Rectal smooth muscle tissue (tissue), 1 donor: ENCODE results near the gene CELA2A.
A peak's percentile ranks its signal among the peaks of the same experiment; 100 is the strongest.

ENCODE experiments used
- H3K27ac ChIP-seq: one replicate; pipeline ENCODE4 v1.7.0; 2013; ENCODE audit warnings: low read depth, low read length, inconsistent platforms
- H3K27me3 ChIP-seq: one replicate; pipeline ENCODE4 v1.7.0; 2013; ENCODE audit warnings: low read length; ENCODE audit not compliant: control insufficient read depth, insufficient read depth
- H3K36me3 ChIP-seq: one replicate; pipeline ENCODE4 v1.7.0; 2013; ENCODE audit warnings: low read length; ENCODE audit not compliant: control insufficient read depth, insufficient read depth
- H3K4me1 ChIP-seq: one replicate; pipeline ENCODE4 v1.7.0; 2013; ENCODE audit warnings: low read length; ENCODE audit not compliant: control insufficient read depth, insufficient read depth
- H3K4me3 ChIP-seq: one replicate; pipeline ENCODE4 v1.7.0; 2013; ENCODE audit warnings: low read length
- H3K9ac ChIP-seq: one replicate; pipeline ENCODE4 v1.7.0; 2013; ENCODE audit warnings: low read length

CELA2A gene

GRCh38 chr1:15456313-15456954 lies at the start of gene CELA2A:
Gene CELA2A, plus strand, starts transcription at chr1:15456732. Its CDS starts 22 bp downstream, at chr1:15456754.
- Histone ChIP-seq H3K27me3 (no peaks in the 10 kb centered on the region), H3K27ac (no peak within 1 kb of the TSS), H3K4me1 (no peaks in the 10 kb centered on the region), H3K36me3 (no peaks in the 10 kb centered on the region), H3K4me3 (no peak within 1 kb of the TSS), H3K9ac (no peak within 1 kb of the TSS)

GRCh38 chr1:15407580-15407979 lies 49.0 kb upstream of the CELA2A start:
- Histone ChIP-seq H3K36me3 (no peaks in the 10 kb centered on the region), H3K9ac (no peak overlapping the region), H3K27me3 (no peaks in the 10 kb centered on the region), H3K4me1 (peaks cover 17% of the 10 kb centered on the region), H3K27ac (peak overlapping the region; percentile 65), H3K4me3 (no peak overlapping the region)

GRCh38 chr1:15408890-15409387 lies 47.6 kb upstream of the CELA2A start:
- Histone ChIP-seq H3K9ac (peak overlapping the region; percentile 13), H3K4me1 (peaks cover 17% of the 10 kb centered on the region), H3K36me3 (no peaks in the 10 kb centered on the region), H3K4me3 (peak overlapping the region; percentile 70), H3K27me3 (no peaks in the 10 kb centered on the region), H3K27ac (peak overlapping the region; percentile 46)

- H3K9ac ChIP-seq = peak within 1 kb of the TSS; percentile 42
- H3K4me3 ChIP-seq = peak within 1 kb of the TSS; percentile 70
- H3K27ac ChIP-seq = peak within 1 kb of the TSS; percentile 46
- no peaks in the 10 kb centered on the region for H3K36me3 ChIP-seq
- no peaks in the 10 kb centered on the region for H3K27me3 ChIP-seq
- H3K4me1 ChIP-seq = peaks cover 17% of the 10 kb centered on the region
These were observed 46.9 kb upstream of the CELA2A start, which contains the start of gene EFHD2 for GRCh38 chr1:15409388-15410222. Gene EFHD2, plus strand, starts transcription at chr1:15409888. Its CDS starts 84 bp downstream, at chr1:15409972.

GRCh38 chr1:15410223-15410883 lies 46.2 kb upstream of the CELA2A start:
- Histone ChIP-seq H3K4me3 (peak overlapping the region; percentile 70), H3K4me1 (peaks cover 17% of the 10 kb centered on the region), H3K27ac (peak overlapping the region; percentile 42), H3K27me3 (no peaks in the 10 kb centered on the region), H3K9ac (peak overlapping the region; percentile 42), H3K36me3 (no peaks in the 10 kb centered on the region)

- Histone ChIP-seq H3K36me3 (no peaks in the 10 kb centered on the region), H3K4me1 (peaks cover 20% of the 10 kb centered on the region), H3K27ac (no peak overlapping the region), H3K27me3 (no peaks in the 10 kb centered on the region), H3K4me3 (peak overlapping the region; percentile 70), H3K9ac (peak overlapping the region; percentile 42)
These were observed 45.7 kb upstream of the CELA2A start for GRCh38 chr1:15410884-15411245.

- H3K4me1 ChIP-seq = peaks cover 27% of the 10 kb centered on the region
These were observed 44.9 kb upstream of the CELA2A start for GRCh38 chr1:15411593-15412137.

GRCh38 chr1:15412175-15412800 lies 44.2 kb upstream of the CELA2A start:
- peaks cover 24% of the 10 kb centered on the region for H3K4me1 ChIP-seq
- no peaks in the 10 kb centered on the region for H3K27me3 ChIP-seq
- peak overlapping the region; percentile 70 for H3K4me3 ChIP-seq
- H3K36me3 ChIP-seq = no peaks in the 10 kb centered on the region
- H3K9ac ChIP-seq = peak overlapping the region; percentile 27
- no peak overlapping the region for H3K27ac ChIP-seq

More at GRCh38 chr1:15411593-15412137, 44.9 kb upstream of the CELA2A start:
- Histone ChIP-seq H3K27ac (no peak overlapping the region), H3K4me3 (peak overlapping the region; percentile 70), H3K9ac (peak overlapping the region; percentile 46), H3K27me3 (no peaks in the 10 kb centered on the region), H3K36me3 (no peaks in the 10 kb centered on the region)

GRCh38 chr1:15412843-15413242 lies 43.7 kb upstream of the CELA2A start:
- peak overlapping the region; percentile 70 for H3K4me3 ChIP-seq
- no peaks in the 10 kb centered on the region for H3K27me3 ChIP-seq
- no peak overlapping the region for H3K9ac ChIP-seq
- H3K36me3 ChIP-seq = no peaks in the 10 kb centered on the region
- peaks cover 19% of the 10 kb centered on the region for H3K4me1 ChIP-seq
- H3K27ac ChIP-seq = no peak overlapping the region

GRCh38 chr1:15413563-15414444 lies 42.7 kb upstream of the CELA2A start:
- Histone ChIP-seq H3K27ac (no peak overlapping the region), H3K9ac (no peak overlapping the region), H3K4me1 (peaks cover 18% of the 10 kb centered on the region), H3K4me3 (no peak overlapping the region), H3K27me3 (no peaks in the 10 kb centered on the region), H3K36me3 (no peaks in the 10 kb centered on the region)

GRCh38 chr1:15414445-15414983 lies 42.0 kb upstream of the CELA2A start:
- peaks cover 23% of the 10 kb centered on the region for H3K4me1 ChIP-seq
- no peaks in the 10 kb centered on the region for H3K27me3 ChIP-seq
- no peak overlapping the region for H3K9ac ChIP-seq
- no peaks in the 10 kb centered on the region for H3K36me3 ChIP-seq
- no peak overlapping the region for H3K27ac ChIP-seq
- H3K4me3 ChIP-seq = no peak overlapping the region
